K562 (cell line): ENCODE data around the gene MLLT3. TPM values are rescaled to one million over a fixed set of nuclear protein-coding genes. Genes with fewer than 3 reads are reported as not detected.

Experiments used
- GTF2E2 ChIP-seq: fragments of 200-800 bp; sonication (Bioruptor generic); IDR thresholded peaks from 2 replicates; pipeline ENCODE4 v1.6.1; 2016; ENCODE audit warnings: missing genetic modification characterization, missing compliant biosample characterization
- GTF2F1 ChIP-seq: IDR thresholded peaks from 2 replicates; pipeline ENCODE4 v1.6.1; 2011; ENCODE audit warnings: low read depth, low read length, improper control_type of control experiment
- MAZ ChIP-seq, 2 experiments: fragments of 450-650 bp in 1 of 2; sonication (generic) in 1 of 2; formaldehyde crosslinking; IDR thresholded peaks in 1 of 2; conservative IDR thresholded peaks in 1 of 2; 2 replicates each; pipeline versions ENCODE4 v1.4.0 to v1.5.0; 2020; ENCODE audit warnings: mild to moderate bottlenecking in 1 of 2, missing genetic modification reagents in 1 of 2
- MCM3 ChIP-seq: fragments of 450-650 bp; IDR thresholded peaks from 2 replicates; pipeline ENCODE4 v1.6.1; 2016
- SIRT6 ChIP-seq: IDR thresholded peaks from one replicate; pipeline ENCODE4 v1.6.1; 2012; ENCODE audit warnings: low read depth, mild to moderate bottlenecking, control low read depth, inconsistent platforms, low read length, moderate library complexity
- STAT5B ChIP-seq: fragments of 250-450 bp; sonication (Bioruptor Pico); IDR thresholded peaks from 2 replicates; pipeline ENCODE4 v1.8.0; 2021; ENCODE audit warnings: mild to moderate bottlenecking, inconsistent platforms
- XRCC4 ChIP-seq: IDR thresholded peaks from one replicate; pipeline ENCODE4 v1.6.1; 2011; ENCODE audit not compliant: insufficient read depth, insufficient read length; ENCODE audit errors: extremely low read depth
- ZNF717 ChIP-seq: fragments of 250-450 bp; sonication (Bioruptor Pico); IDR thresholded peaks from 2 replicates; pipeline ENCODE4 v1.5.0; 2021
- polyA plus RNA-seq, 8 experiments: library from polyadenylated mRNA; depleted of rRNA in 4 of 8; stranded (reverse) in 5 of 8; unstranded in 3 of 8; fragments of >200 nt; fragmentation: Nextera tagmentation in 2 of 8; fragmentation: Illumina TruSeq in 1 of 8; extraction: Ambion mirVana in 2 of 8; extraction: Trizol in 1 of 8; gene quantifications; 2 replicates each; pipeline versions ENCODE4 v1.2.1 to v1.2.3, GENCODE V29; 2011 to 2014; ENCODE audit warnings: inconsistent platforms in 1 of 8, missing spikeins in 1 of 8
- total RNA-seq, 7 experiments: library from RNA; depleted of rRNA in 6 of 7; stranded (reverse); fragments of >200 nt in 6 of 7; fragmentation: Illumina TruSeq in 2 of 7; extraction: Trizol in 2 of 7; gene quantifications; 2 replicates each; pipeline versions ENCODE4 v1.2.1 to v1.2.3, GENCODE V29; 2011 to 2021; ENCODE audit warnings: low replicate concordance in 1 of 7
- TF ChIP-seq, protein P1 (sequence below): sonication (generic); formaldehyde crosslinking; IDR thresholded peaks from 2 replicates; pipeline ENCODE4 v1.8.1; 2022; ENCODE audit warnings: missing genetic modification reagents
- TF ChIP-seq, protein P2 (sequence below): sonication (generic); formaldehyde crosslinking; IDR thresholded peaks from 2 replicates; pipeline ENCODE4 v1.8.0; 2022; ENCODE audit warnings: mild to moderate bottlenecking, missing genetic modification reagents
- TF ChIP-seq, protein P3 (sequence below): fragments of 450-650 bp; IDR thresholded peaks from 2 replicates; pipeline ENCODE4 v1.6.1; 2017; ENCODE audit warnings: mild to moderate bottlenecking, moderate library complexity

MLLT3 gene
- total and polyA plus RNA-seq, 9 of the 15 experiments (the other 6 are each of a cell fraction or from before 2014, with no cell fraction given), result 0.07 to 0.42 (median 0.22) TPM; not detected in 4

DNA sequence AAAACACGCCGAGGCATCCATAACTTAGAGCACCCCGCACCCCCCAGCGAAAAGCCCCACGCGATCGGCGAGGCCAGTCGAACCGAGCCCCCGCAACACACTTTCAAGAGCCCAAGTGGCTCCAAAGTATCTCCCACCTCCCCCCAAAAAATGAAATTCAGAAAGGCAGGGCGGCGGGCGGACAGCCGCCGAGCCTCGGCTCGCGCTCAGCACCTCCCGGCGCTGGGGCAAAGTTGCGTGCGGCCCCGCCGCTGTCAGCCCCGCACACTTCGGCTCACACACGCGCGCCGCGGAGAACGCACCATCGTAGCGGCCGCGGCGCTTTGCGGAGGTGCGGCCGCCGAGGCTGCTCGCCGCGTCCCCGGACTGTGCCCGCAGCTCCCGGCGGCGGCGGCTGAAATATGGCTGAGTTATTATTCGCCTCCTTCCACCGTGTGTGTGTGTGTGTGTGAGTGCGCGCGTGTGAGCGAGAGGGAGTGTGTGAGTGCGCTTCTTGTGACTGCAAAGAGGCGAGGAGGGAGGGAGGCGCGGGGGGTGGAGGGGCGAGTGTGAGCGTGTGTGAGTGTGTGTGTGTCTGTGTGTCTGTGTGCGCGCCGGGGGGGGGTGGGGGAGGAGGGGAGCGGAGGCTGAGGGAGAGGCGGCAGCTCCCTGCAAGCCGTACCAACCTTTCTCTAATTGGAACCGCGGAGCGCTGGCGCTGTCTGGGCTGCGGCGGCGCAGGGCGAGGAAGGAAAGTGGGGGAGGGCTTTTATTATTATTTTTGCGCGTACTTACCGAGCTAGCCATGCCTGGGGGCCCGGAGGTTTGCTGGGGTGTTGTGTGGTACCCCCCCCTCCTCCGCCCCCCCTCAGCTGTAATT, 599 bp downstream of the MLLT3 start (continued):
- TF ChIP-seq, protein P1, sequence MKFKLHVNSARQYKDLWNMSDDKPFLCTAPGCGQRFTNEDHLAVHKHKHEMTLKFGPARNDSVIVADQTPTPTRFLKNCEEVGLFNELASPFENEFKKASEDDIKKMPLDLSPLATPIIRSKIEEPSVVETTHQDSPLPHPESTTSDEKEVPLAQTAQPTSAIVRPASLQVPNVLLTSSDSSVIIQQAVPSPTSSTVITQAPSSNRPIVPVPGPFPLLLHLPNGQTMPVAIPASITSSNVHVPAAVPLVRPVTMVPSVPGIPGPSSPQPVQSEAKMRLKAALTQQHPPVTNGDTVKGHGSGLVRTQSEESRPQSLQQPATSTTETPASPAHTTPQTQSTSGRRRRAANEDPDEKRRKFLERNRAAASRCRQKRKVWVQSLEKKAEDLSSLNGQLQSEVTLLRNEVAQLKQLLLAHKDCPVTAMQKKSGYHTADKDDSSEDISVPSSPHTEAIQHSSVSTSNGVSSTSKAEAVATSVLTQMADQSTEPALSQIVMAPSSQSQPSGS (CRISPR knock-in tag), result no peak
- TF ChIP-seq XRCC4 (no peak), SIRT6 (no peak), GTF2F1 (no peak), MCM3 (no peak), MAZ (CRISPR knock-in tag; conservative IDR thresholded peaks at IDR 0.05 in 1 of 2, IDR thresholded peaks at IDR 0.05 in 1 of 2) (no peak), STAT5B (CRISPR knock-in tag) (no peak), ZNF717 (no peak), GTF2E2 (tag) (no peak)
- TF ChIP-seq, protein P2, sequence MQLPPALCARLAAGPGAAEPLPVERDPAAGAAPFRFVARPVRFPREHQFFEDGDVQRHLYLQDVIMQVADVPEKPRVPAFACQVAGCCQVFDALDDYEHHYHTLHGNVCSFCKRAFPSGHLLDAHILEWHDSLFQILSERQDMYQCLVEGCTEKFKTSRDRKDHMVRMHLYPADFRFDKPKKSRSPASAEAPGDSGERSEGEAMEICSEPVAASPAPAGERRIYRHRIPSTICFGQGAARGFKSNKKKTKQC (CRISPR knock-in tag), result no peak
- TF ChIP-seq, protein P3, sequence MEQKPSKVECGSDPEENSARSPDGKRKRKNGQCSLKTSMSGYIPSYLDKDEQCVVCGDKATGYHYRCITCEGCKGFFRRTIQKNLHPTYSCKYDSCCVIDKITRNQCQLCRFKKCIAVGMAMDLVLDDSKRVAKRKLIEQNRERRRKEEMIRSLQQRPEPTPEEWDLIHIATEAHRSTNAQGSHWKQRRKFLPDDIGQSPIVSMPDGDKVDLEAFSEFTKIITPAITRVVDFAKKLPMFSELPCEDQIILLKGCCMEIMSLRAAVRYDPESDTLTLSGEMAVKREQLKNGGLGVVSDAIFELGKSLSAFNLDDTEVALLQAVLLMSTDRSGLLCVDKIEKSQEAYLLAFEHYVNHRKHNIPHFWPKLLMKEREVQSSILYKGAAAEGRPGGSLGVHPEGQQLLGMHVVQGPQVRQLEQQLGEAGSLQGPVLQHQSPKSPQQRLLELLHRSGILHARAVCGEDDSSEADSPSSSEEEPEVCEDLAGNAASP, result no peak
- TF ChIP-seq, all 486 proteins: peak for 0
